Retinal pigment epithelial cell (primary cell): ENCODE measurements around the gene ZFP91.

Experiments
- DNase-seq: peaks from one replicate; pipeline ENCODE4 v3.0.0-alpha.2; 2010; ENCODE audit warnings: low read depth
- H3K4me3 ChIP-seq: 2 replicates; pipeline ENCODE4 v1.5.1; 2011; ENCODE audit warnings: mild to moderate bottlenecking, low read length, control low read depth, moderate library complexity
- CTCF ChIP-seq: conservative IDR thresholded peaks from 2 replicates; pipeline ENCODE4 v1.5.1; 2011; ENCODE audit warnings: low read depth, low read length, control low read depth, inconsistent platforms

The ZFP91 gene

GRCh38 chr11:58578635-58579191, at the start of gene ZFP91:
TSS of gene ZFP91 (plus strand) at chr11:58579063. CDS start at chr11:58579282, 219 bp downstream.
- DNase-seq = peak; percentile 92

GRCh38 chr11:58530236-58530635, 48.6 kb upstream of the ZFP91 start:
- H3K4me3 ChIP-seq = no peak overlapping the region
- no peak for TF ChIP-seq CTCF
- DNase-seq = no peak

More at GRCh38 chr11:58578635-58579191, at the start of gene ZFP91:
- H3K4me3 ChIP-seq = peak within 1 kb of the TSS; percentile 99
- no peak for TF ChIP-seq CTCF

GRCh38 chr11:58531865-58532341, 47.0 kb upstream of the ZFP91 start:
- no peak for TF ChIP-seq CTCF
- H3K4me3 ChIP-seq = no peak overlapping the region
- DNase-seq = no peak

- DNase-seq = no peak
- H3K4me3 ChIP-seq = no peak overlapping the region
- no peak for TF ChIP-seq CTCF
Measured at GRCh38 chr11:58546841-58547240, 32.0 kb upstream of the ZFP91 start.

GRCh38 chr11:58549644-58550043, 29.2 kb upstream of the ZFP91 start:
- DNase-seq = no peak
- TF ChIP-seq CTCF = no peak
- H3K4me3 ChIP-seq = no peak overlapping the region

- no peak for TF ChIP-seq CTCF
- H3K4me3 ChIP-seq = no peak overlapping the region
- no peak for DNase-seq
Measured at GRCh38 chr11:58560842-58561241, 18.0 kb upstream of the ZFP91 start.

GRCh38 chr11:58561394-58562098, 17.3 kb upstream of the ZFP91 start:
- no peak for DNase-seq
- no peak for TF ChIP-seq CTCF
- H3K4me3 ChIP-seq = no peak overlapping the region
